OCI-M2 (cell line): ENCODE data around the gene CXCL17.

ENCODE experiments used
- DNase-seq: peaks from one replicate; lab custom pipeline; 2025; ENCODE audit not compliant: unreplicated experiment; lab: John Stamatoyannopoulos, UW

CXCL17 gene

DNA sequence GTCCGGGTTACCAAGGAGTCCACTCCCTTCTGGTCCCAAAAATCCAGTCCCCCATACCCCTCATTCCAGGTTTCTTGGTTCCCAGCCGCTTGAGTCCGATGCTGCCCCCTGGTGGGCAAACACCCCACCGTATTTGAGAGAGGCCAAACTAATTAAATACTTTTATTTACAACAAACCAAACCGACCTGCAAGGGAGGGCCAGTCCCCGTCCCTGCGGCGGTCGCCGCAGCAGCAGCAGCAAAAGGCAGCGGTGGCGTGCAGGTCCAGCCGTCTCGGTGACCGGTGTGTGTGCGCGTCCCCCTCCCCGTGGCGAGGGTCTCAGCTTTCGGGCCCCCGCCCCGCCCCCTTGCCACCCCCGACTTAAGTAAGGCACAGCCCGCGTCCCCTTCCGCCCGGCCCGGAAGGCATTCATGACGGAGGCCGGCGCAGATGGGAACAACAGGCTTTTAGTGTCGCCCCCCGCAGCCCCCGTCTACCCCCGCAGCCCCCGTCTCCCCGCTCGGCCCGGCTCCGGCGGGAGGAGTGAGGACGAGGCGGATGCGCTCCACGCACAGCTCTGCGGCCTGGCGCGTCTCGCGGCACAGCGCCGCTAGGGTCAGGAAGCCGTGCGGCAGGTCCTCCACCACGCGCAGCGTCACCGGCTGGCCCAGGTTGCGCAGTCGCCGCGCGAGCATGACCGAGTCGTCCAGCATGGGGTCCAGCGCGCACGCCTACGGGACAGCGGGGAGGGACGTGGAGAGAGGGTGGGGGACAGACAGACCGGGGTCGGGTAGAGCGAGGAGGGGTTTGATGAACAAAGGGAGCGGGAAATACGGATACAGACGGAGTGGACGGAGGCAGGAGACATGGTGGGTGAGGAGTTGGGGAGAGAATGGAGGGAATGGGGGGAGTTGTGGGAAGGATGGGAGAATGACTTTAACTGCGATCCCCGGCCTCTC is 41.1 kb downstream of the CXCL17 start:
- no peak for DNase-seq

GRCh38 chr19:42400404-42400803 is 42.3 kb downstream of the CXCL17 start:
- DNase-seq, result no peak

GRCh38 chr19:42397263-42398166 is 45.2 kb downstream of the CXCL17 start:
- DNase-seq, result no peak

DNA sequence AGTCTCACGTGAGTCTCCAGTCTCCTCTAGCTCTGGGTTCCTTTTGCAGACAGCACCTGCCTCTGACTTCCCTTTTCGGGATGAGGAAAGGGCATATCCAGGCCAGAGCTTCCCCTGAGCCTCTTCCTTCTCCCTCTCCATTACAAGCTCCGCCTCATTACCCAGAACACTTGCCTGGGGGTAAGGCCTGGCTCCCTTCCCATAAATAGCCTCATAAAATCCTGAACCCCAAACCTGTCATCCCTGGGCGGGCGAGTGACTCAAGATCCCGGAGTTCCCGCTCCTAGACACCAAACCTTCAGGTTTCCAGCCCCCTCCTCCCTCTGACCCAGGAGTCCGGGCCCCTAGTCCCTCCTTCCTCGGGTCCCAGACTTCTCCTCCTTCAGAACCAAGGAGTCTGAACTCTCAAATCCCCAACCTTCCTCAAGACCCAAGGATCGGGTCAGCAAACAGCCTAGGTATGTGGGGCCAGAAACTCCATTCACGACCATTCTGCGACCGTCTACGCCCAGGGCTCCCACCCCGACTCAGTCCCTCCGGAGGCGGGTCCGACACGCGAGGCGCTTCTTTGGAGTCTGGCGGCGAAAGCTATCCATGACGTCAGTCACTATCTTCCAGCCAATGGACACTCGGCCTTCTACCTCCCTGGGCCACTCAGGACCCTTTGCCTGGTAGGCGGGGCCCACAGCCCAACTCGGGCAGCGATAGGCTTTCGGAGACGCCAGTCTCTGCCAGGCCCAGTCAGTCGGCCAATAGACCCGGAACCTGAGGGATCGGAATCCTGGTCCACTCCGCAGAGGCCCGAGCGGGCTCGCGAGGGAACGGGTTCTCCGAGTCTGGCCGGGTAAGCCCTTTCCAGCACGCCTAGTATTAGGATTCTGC is 46.1 kb downstream of the CXCL17 start:
- peak; percentile 96 for DNase-seq

DNA sequence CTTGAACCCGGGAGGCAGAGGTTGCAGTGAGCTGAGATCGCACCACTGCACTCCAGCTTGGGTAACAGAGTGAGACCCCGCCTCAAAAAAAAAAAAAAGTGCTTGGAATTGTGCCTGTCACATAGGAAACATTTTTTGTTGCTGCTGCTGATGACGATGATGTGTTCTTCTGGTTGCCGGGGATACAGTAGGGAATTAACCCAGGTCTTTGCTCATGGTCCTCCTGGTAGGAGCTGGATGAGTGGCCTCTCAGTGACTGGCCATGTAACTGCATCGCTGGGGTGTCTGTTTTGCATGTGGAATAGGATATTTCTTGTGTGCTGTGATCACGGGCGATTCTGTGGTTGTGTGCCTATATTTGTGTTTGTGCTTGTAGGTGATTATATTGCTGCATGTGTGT is 48.0 kb downstream of the CXCL17 start:
- no peak for DNase-seq

DNA sequence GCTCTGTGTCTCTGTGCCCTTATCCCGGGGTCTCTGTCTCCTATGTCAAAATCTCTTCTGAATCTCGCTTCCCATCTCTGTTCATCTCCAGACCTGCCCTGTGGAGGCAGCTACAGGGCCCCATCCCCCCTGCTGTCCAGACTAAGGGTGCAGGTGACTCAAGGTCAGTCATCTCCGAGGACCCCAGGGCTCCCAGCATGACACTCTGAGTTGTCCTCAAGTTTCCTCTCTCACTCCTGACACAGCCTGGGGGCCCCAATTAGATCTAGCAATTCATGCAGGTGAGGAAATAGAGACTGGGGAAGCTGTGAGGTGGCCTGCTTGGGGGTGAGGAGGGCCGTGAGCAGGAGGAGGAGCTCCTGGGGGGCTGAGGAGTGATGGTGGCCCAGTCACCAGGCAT is 50.6 kb downstream of the CXCL17 start:
- no peak for DNase-seq

GRCh38 chr19:42389899-42390298 is 52.8 kb downstream of the CXCL17 start, which contains the start of gene CNFN:
Gene CNFN, minus strand, starts transcription at chr19:42390297. Its CDS starts 1,260 bp downstream, at chr19:42389037.
- no peak for DNase-seq

GRCh38 chr19:42388851-42389489 is 53.8 kb downstream of the CXCL17 start:
- DNase-seq, result no peak

DNA sequence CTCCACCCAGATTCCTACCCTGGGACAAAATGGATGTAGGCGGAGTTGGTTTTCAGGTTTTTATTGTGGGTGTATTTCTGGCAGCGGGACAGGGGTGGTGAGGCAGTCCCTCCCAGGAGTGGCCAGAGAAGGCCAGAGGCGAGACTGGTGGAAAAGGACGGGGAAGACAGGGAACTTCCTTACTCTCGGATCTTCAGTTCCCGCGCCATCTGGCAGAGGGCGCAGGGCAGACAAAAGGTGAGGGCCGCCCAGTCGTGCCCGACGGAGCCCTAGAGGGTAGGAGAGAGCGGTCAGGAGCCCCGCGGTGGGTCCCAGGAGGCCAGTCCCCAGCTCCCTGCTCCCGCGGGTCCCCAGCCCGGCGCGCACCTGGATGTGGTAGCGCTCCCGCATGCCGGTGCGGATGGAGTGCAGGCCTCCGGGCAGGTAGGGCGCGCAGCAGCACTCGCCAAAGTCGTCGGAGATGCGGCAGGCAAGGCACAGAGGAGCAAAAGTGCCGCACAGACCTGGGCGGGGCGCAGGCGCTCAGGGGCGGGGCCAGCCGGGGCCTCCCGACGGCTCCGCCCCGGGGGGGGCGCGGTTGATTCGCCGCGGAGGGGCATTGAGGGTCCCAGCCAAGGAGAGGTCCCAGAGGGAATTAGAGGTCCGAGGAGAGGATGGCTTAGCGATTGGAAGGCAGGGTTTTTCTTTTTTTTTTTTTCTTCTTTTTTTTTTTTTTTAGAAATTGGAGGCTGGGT is 55.6 kb downstream of the CXCL17 start:
- DNase-seq, result no peak

DNA sequence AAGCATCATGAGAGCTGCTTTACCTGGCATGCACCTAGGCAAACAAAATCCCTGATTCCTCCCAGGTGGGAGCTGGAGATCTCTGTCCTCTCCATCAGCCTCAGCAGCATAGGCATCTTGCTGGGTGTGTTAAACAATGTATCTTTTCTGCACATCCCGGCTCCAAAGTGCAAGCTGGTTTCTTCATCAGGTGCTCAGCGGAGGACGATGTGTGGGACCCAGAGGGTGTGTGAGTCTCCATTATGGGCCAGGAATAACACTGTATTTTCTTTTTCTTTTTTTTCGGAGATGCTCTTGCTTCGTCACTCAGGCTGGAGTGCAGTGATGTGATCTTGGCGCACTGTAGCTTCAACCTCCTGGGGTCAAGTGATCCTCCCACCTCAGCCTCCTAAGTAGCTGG is 62.6 kb downstream of the CXCL17 start:
- no peak for DNase-seq
